PFSK-1 (cell line): ENCODE measurements around the gene NUDCD3.

ENCODE experiments used
- POLR2AphosphoS5 ChIP-seq: IDR thresholded peaks from 2 replicates; pipeline ENCODE4 v1.6.1; 2012; ENCODE audit warnings: low read depth, mild to moderate bottlenecking, control low read depth, low read length, moderate library complexity
- SIN3A ChIP-seq: IDR thresholded peaks from 2 replicates; pipeline ENCODE4 v1.6.1; 2012; ENCODE audit warnings: mild to moderate bottlenecking, low read length, moderate library complexity, borderline replicate concordance; ENCODE audit not compliant: insufficient read depth
- TF ChIP-seq, protein P1 (sequence below), 2 experiments: IDR thresholded peaks; 2 replicates each; pipeline versions ENCODE4 v1.6.1 to v1.8.0; 2011 to 2012; ENCODE audit warnings: low read depth in 2 of 2, low read length in 2 of 2, control low read depth in 1 of 2, inconsistent platforms in 1 of 2, mild to moderate bottlenecking in 1 of 2, moderate library complexity in 1 of 2; ENCODE audit not compliant: insufficient read depth in 1 of 2

DNA sequence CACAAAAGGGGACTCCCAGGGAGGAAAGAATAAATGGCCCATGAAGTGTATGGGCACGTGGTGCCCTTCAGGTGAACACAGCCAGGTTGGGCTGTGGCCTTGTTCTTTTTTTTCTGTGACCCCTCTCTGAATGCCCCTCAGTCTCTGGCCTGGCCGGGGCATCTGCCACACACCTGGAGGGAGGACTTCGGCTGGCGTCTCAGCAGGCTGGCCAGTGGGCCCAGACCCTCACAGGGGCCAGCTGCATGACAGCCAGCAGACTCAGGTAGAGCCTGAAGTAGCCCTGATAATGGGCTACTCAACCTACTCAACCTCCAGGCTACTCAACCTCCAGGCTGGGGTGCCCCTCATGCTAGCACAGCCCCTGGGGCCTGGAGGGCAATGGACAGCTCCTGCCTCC, 155.3 kb downstream of the NUDCD3 start:
- TF ChIP-seq, protein P1, sequence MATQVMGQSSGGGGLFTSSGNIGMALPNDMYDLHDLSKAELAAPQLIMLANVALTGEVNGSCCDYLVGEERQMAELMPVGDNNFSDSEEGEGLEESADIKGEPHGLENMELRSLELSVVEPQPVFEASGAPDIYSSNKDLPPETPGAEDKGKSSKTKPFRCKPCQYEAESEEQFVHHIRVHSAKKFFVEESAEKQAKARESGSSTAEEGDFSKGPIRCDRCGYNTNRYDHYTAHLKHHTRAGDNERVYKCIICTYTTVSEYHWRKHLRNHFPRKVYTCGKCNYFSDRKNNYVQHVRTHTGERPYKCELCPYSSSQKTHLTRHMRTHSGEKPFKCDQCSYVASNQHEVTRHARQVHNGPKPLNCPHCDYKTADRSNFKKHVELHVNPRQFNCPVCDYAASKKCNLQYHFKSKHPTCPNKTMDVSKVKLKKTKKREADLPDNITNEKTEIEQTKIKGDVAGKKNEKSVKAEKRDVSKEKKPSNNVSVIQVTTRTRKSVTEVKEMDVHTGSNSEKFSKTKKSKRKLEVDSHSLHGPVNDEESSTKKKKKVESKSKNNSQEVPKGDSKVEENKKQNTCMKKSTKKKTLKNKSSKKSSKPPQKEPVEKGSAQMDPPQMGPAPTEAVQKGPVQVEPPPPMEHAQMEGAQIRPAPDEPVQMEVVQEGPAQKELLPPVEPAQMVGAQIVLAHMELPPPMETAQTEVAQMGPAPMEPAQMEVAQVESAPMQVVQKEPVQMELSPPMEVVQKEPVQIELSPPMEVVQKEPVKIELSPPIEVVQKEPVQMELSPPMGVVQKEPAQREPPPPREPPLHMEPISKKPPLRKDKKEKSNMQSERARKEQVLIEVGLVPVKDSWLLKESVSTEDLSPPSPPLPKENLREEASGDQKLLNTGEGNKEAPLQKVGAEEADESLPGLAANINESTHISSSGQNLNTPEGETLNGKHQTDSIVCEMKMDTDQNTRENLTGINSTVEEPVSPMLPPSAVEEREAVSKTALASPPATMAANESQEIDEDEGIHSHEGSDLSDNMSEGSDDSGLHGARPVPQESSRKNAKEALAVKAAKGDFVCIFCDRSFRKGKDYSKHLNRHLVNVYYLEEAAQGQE (IDR thresholded peaks at IDR 0.05; ENCODE audit: insufficient read depth in 1 of 2, low read depth in 2 of 2, low read length in 2 of 2): no peak
- TF ChIP-seq POLR2AphosphoS5: no peak
- no peak for TF ChIP-seq SIN3A
